ENCODE measurements around the gene FBXL4.

DNA sequence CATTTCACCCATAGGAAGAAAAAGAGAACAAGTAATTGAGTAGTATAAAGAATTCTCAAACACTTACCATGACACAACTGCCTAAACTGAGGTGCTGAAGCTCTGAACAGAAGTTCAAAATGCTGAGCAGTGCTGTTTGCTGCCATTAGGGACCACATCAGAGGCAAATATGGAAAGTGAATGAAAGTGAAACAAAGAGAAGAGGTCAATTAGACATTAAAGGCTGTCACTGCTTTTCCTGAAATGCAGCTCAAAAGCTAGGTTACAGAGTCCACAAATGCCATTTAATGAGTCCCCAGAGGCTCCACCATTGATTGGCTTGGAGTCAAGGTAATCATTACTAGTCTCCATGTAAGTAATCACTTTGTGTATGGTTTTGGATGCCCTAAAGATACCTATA is 67.3 kb downstream of the FBXL4 start:
- TF ChIP-seq, protein P1, sequence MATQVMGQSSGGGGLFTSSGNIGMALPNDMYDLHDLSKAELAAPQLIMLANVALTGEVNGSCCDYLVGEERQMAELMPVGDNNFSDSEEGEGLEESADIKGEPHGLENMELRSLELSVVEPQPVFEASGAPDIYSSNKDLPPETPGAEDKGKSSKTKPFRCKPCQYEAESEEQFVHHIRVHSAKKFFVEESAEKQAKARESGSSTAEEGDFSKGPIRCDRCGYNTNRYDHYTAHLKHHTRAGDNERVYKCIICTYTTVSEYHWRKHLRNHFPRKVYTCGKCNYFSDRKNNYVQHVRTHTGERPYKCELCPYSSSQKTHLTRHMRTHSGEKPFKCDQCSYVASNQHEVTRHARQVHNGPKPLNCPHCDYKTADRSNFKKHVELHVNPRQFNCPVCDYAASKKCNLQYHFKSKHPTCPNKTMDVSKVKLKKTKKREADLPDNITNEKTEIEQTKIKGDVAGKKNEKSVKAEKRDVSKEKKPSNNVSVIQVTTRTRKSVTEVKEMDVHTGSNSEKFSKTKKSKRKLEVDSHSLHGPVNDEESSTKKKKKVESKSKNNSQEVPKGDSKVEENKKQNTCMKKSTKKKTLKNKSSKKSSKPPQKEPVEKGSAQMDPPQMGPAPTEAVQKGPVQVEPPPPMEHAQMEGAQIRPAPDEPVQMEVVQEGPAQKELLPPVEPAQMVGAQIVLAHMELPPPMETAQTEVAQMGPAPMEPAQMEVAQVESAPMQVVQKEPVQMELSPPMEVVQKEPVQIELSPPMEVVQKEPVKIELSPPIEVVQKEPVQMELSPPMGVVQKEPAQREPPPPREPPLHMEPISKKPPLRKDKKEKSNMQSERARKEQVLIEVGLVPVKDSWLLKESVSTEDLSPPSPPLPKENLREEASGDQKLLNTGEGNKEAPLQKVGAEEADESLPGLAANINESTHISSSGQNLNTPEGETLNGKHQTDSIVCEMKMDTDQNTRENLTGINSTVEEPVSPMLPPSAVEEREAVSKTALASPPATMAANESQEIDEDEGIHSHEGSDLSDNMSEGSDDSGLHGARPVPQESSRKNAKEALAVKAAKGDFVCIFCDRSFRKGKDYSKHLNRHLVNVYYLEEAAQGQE (IDR thresholded peaks at IDR 0.05; ENCODE audit: insufficient read depth in 1 of 2, low read depth in 2 of 2, low read length in 2 of 2): no peak
- TF ChIP-seq POLR2AphosphoS5 (IDR thresholded peaks at IDR 0.05; ENCODE audit: low read depth, low read length): no peak
- no peak for TF ChIP-seq TAF1 (IDR thresholded peaks at IDR 0.05; ENCODE audit: borderline replicate concordance, insufficient read depth, low read length)
- TF ChIP-seq FOXP2 (optimal IDR thresholded peaks at IDR 0.05; ENCODE audit: borderline replicate concordance, extremely low read depth, extremely low read length, insufficient read depth): no peak
- no peak for TF ChIP-seq SIN3A (IDR thresholded peaks at IDR 0.05; ENCODE audit: borderline replicate concordance, insufficient read depth, low read length)

Data from PFSK-1 (cell line).